Mesenchymal stem cell (in vitro differentiated cells and primary cell): ENCODE results near the gene DENND4C.

Experiments
- DNase-seq: peaks from one replicate; pipeline ENCODE4 v3.0.0-alpha.2; 2013
- H2AFZ ChIP-seq: one replicate; pipeline ENCODE4 v1.6.1; 2013; ENCODE audit warnings: low read depth, mild to moderate bottlenecking, control low read depth, inconsistent platforms, low read length, moderate library complexity
- H2AK5ac ChIP-seq: 2 replicates; pipeline ENCODE4 v1.6.1; 2013; ENCODE audit warnings: low read length, moderate library complexity, mild to moderate bottlenecking, inconsistent platforms; ENCODE audit not compliant: severe bottlenecking
- H2BK120ac ChIP-seq: one replicate; pipeline ENCODE4 v1.6.1; 2013; ENCODE audit warnings: low read depth, mild to moderate bottlenecking, inconsistent platforms, low read length, moderate library complexity
- H2BK12ac ChIP-seq, 2 experiments: one replicate each; pipeline ENCODE4 v1.6.1; 2013; ENCODE audit warnings: inconsistent platforms in 2 of 2, low read length in 2 of 2, mild to moderate bottlenecking in 2 of 2, moderate library complexity in 2 of 2, control low read depth in 1 of 2
- H2BK15ac ChIP-seq: one replicate; pipeline ENCODE4 v1.6.1; 2013; ENCODE audit warnings: mild to moderate bottlenecking, low read depth, inconsistent platforms; ENCODE audit not compliant: poor library complexity, severe bottlenecking
- H2BK5ac ChIP-seq: 2 replicates; pipeline ENCODE4 v1.6.1; 2013; ENCODE audit warnings: low read depth, mild to moderate bottlenecking, low read length, control low read depth, inconsistent platforms; ENCODE audit not compliant: poor library complexity, severe bottlenecking
- H3K14ac ChIP-seq, 2 experiments: one replicate each; pipeline ENCODE4 v1.6.1; 2013; ENCODE audit warnings: inconsistent platforms in 2 of 2, low read length in 2 of 2, control low read depth in 1 of 2, mild to moderate bottlenecking in 1 of 2, moderate library complexity in 1 of 2
- H3K18ac ChIP-seq, 2 experiments: one replicate each; pipeline ENCODE4 v1.6.1; 2013; ENCODE audit warnings: inconsistent platforms in 2 of 2, low read length in 2 of 2, control low read depth in 1 of 2, low read depth in 1 of 2, mild to moderate bottlenecking in 1 of 2
- H3K23ac ChIP-seq, 2 experiments: one replicate each; pipeline ENCODE4 v1.6.1; 2013; ENCODE audit warnings: inconsistent platforms in 2 of 2, low read length in 2 of 2, mild to moderate bottlenecking in 2 of 2, moderate library complexity in 2 of 2, control low read depth in 1 of 2
- H3K27ac ChIP-seq: 2 replicates; pipeline ENCODE4 v1.5.1; 2013; ENCODE audit warnings: mild to moderate bottlenecking, moderate library complexity, low read length, control low read depth, inconsistent platforms; ENCODE audit not compliant: poor library complexity, severe bottlenecking
- H3K27me3 ChIP-seq, 2 experiments: 2 replicates each; pipeline versions ENCODE4 v1.6.1 to v1.7.0; 2013; ENCODE audit warnings: low read length in 2 of 2, mild to moderate bottlenecking in 2 of 2, moderate library complexity in 2 of 2, control low read depth in 1 of 2, inconsistent platforms in 1 of 2; ENCODE audit not compliant: control insufficient read depth in 1 of 2, insufficient read depth in 1 of 2
- H3K36me3 ChIP-seq, 2 experiments: 2 replicates each; pipeline versions ENCODE4 v1.6.1 to v1.7.0; 2013; ENCODE audit warnings: low read length in 2 of 2, control low read depth in 1 of 2, inconsistent platforms in 1 of 2, low read depth in 1 of 2, mild to moderate bottlenecking in 1 of 2; ENCODE audit not compliant: insufficient read depth in 2 of 2, control insufficient read depth in 1 of 2
- H3K4ac ChIP-seq, 2 experiments: one replicate each; pipeline ENCODE4 v1.6.1; 2013; ENCODE audit warnings: inconsistent platforms in 2 of 2, low read length in 2 of 2, mild to moderate bottlenecking in 2 of 2, moderate library complexity in 2 of 2, control low read depth in 1 of 2, low read depth in 1 of 2
- H3K4me1 ChIP-seq: 2 replicates; pipeline ENCODE4 v1.6.1; 2013; ENCODE audit warnings: low read depth, low read length, control low read depth; ENCODE audit not compliant: control insufficient read depth, insufficient read depth
- H3K4me2 ChIP-seq: 2 replicates; pipeline ENCODE4 v1.6.1; 2013; ENCODE audit warnings: low read length, mild to moderate bottlenecking, inconsistent platforms; ENCODE audit not compliant: poor library complexity, severe bottlenecking
- H3K4me3 ChIP-seq, 2 experiments: 2 replicates each; pipeline versions ENCODE4 v1.5.1 to v1.7.0; 2013; ENCODE audit warnings: low read length in 2 of 2, mild to moderate bottlenecking in 2 of 2, control low read depth in 1 of 2, low read depth in 1 of 2; ENCODE audit not compliant: insufficient read depth in 1 of 2
- H3K79me1 ChIP-seq: replicated peaks from 2 replicates; pipeline ENCODE4 v1.6.1; 2013; ENCODE audit warnings: mild to moderate bottlenecking, control low read depth, low read length, inconsistent platforms; ENCODE audit not compliant: poor library complexity, severe bottlenecking
- H3K9ac ChIP-seq: 2 replicates; pipeline ENCODE4 v1.7.0; 2013; ENCODE audit warnings: mild to moderate bottlenecking, low read length, moderate library complexity
- H3K9me3 ChIP-seq: 2 replicates; pipeline ENCODE4 v1.7.0; 2013; ENCODE audit warnings: mild to moderate bottlenecking, low read length; ENCODE audit not compliant: control insufficient read depth
- H4K8ac ChIP-seq: one replicate; pipeline ENCODE4 v1.6.1; 2013; ENCODE audit warnings: inconsistent platforms, mild to moderate bottlenecking, low read length, moderate library complexity
- H4K91ac ChIP-seq: one replicate; pipeline ENCODE4 v1.6.1; 2013; ENCODE audit warnings: mild to moderate bottlenecking, low read length, inconsistent platforms
- WGBS: methylation state at CpG from one replicate; pipeline ENCODE4 v1.1.7; 2013; ENCODE audit warnings: mixed read lengths; 5-methylcytosine and 5-hydroxymethylcytosine counted together

DENND4C gene

DNA sequence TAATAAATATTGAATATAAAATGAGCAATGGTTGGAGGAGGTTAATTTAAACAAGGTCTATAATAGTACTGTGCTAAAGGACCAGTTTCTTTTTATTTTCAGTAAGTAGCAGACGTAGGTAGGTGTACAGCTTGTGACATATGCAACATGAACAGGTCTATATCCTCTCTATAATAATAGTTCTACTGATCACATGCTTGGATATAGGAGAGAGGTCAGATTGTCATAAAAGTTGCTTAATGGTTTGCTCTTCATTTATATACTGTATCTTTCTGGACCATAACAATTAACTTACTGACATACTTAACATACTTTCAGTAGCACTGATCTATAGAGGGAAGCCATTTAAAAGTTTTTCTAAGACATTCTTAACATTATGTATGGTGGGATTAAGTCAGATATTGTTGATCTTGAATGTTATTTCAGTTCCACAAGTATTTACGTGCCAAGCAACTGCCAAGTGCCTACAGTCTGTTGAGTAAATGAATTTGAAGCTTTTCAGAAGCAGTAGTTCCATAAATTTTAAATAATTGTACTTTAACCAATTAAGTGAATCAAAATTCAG is 68.0 kb downstream of the DENND4C start:
- no peak overlapping the region for H2BK120ac ChIP-seq
- peaks cover 6% of the 10 kb centered on the region for H3K79me1 ChIP-seq
- H3K4me2 ChIP-seq, result no peak overlapping the region
- peaks cover 8 to 89% of the 10 kb centered on the region in 2 experiments for H3K36me3 ChIP-seq
- H3K9ac ChIP-seq, result no peak overlapping the region
- H2BK5ac ChIP-seq, result no peak overlapping the region
- no peak overlapping the region for H4K91ac ChIP-seq
- H2AK5ac ChIP-seq, result no peak overlapping the region
- no peak overlapping the region for H2BK12ac ChIP-seq
- H3K4ac ChIP-seq, result no peak overlapping the region
- peak; percentile 1 for DNase-seq
- H3K27ac ChIP-seq, result no peak overlapping the region
- H2BK15ac ChIP-seq, result no peak overlapping the region
- H3K14ac ChIP-seq, result no peak overlapping the region
- no peak overlapping the region for H3K18ac ChIP-seq
- H3K23ac ChIP-seq, result no peak overlapping the region
- H2AFZ ChIP-seq, result no peak overlapping the region
- WGBS, result no CpG with 5 or more reads among the region's 2 CpGs
- no peaks in the 10 kb centered on the region for H3K9me3 ChIP-seq
- no peaks in the 10 kb centered on the region for H3K27me3 ChIP-seq
- H4K8ac ChIP-seq, result no peak overlapping the region
- H3K4me3 ChIP-seq, result no peak overlapping the region
- H3K4me1 ChIP-seq, result no peaks in the 10 kb centered on the region

DNA sequence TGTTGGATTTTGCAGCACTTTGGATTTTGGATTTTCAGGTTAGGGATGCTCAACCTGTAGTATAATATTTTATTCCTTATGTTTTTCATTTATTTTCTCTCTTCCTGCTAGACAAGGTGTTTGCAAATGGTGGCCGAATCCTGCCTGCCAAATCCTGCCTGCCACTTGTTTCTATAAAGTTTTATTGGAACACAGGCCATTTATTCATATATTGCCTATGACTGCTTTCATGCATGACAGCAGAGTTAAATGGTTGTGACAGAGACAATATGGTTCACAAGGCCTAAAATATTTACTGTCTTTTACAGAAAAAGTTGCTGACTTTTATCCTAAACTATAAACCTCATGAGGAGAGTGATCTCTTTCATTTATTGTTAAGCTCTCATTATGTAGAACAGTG is 72.7 kb downstream of the DENND4C start:
- H3K9me3 ChIP-seq, result no peaks in the 10 kb centered on the region
- H2BK15ac ChIP-seq, result no peak overlapping the region
- no peaks in the 10 kb centered on the region for H3K4me1 ChIP-seq
- no peak overlapping the region for H3K27ac ChIP-seq
- H3K79me1 ChIP-seq, result peaks cover 8% of the 10 kb centered on the region
- no peak overlapping the region for H2AFZ ChIP-seq
- H2BK120ac ChIP-seq, result no peak overlapping the region
- no peak overlapping the region for H3K4ac ChIP-seq
- H4K8ac ChIP-seq, result no peak overlapping the region
- H3K4me2 ChIP-seq, result no peak overlapping the region
- WGBS, result no CpG with 5 or more reads among the region's 1 CpG
- no peaks in the 10 kb centered on the region for H3K27me3 ChIP-seq
- no peak overlapping the region for H4K91ac ChIP-seq
- H3K36me3 ChIP-seq, result peaks cover 10 to 79% of the 10 kb centered on the region in 2 experiments
- H3K23ac ChIP-seq, result no peak overlapping the region
- H3K9ac ChIP-seq, result no peak overlapping the region
- H2BK12ac ChIP-seq, result no peak overlapping the region
- H3K14ac ChIP-seq, result no peak overlapping the region
- DNase-seq, result no peak
- H2BK5ac ChIP-seq, result no peak overlapping the region
- no peak overlapping the region for H3K18ac ChIP-seq
- H2AK5ac ChIP-seq, result no peak overlapping the region
- no peak overlapping the region for H3K4me3 ChIP-seq

DNA sequence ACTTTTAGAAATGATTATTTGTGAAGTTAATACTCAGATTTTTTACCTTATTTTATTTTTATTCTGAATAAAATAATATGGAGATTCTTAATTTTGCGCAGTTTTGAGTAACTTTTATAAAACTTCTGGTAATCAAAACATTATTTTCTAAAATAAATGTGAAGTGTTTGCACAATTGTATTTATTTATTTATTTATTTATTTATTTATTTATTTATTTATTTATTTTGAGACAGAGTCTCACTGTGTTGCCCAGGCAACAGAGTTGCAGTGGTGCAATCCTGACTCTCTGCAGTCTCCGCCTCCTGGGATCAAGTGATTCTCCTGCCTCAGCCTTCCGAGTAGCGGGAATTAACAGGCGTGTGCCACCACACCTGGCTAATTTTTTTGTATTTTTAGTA is 76.1 kb downstream of the DENND4C start:
- peaks cover 5 to 53% of the 10 kb centered on the region in 2 experiments for H3K36me3 ChIP-seq
- WGBS, result 100% methylated on average over 4 of the region's 5 CpGs
- H3K9ac ChIP-seq, result no peak overlapping the region
- H3K4me3 ChIP-seq, result no peak overlapping the region
- no peak overlapping the region for H3K27ac ChIP-seq
- no peak overlapping the region for H3K18ac ChIP-seq
- H2BK120ac ChIP-seq, result no peak overlapping the region
- H2BK12ac ChIP-seq, result no peak overlapping the region
- H2BK15ac ChIP-seq, result no peak overlapping the region
- H3K9me3 ChIP-seq, result no peaks in the 10 kb centered on the region
- no peak overlapping the region for H3K14ac ChIP-seq
- H4K91ac ChIP-seq, result no peak overlapping the region
- peaks cover 9% of the 10 kb centered on the region for H3K79me1 ChIP-seq
- H4K8ac ChIP-seq, result no peak overlapping the region
- no peak overlapping the region for H3K4me2 ChIP-seq
- H2AK5ac ChIP-seq, result no peak overlapping the region
- H3K4ac ChIP-seq, result no peak overlapping the region
- H2AFZ ChIP-seq, result no peak overlapping the region
- H3K4me1 ChIP-seq, result no peaks in the 10 kb centered on the region
- H2BK5ac ChIP-seq, result no peak overlapping the region
- H3K27me3 ChIP-seq, result no peaks in the 10 kb centered on the region
- no peak overlapping the region for H3K23ac ChIP-seq
- peak; percentile 6 for DNase-seq

DNA sequence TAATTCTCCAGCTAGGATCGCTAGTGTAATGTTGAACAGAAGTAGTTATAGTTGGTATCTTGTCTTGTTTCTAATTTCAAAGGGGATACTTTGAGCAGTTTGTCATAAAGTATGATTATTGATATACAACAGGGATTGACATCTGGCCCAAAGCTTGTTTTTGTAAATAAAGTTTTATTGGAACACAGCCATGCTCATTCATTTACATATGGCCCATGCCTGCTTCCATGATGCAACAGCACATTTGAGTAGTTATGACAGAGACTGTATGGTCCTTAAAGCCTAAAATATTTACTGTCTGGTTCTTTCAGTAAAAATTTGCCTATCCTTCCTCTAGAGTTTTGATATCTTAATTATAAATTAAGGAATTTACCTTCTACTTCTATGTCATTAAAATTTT is 79.8 kb downstream of the DENND4C start:
- Histone ChIP-seq H2BK12ac (no peak overlapping the region), H4K91ac (no peak overlapping the region), H3K23ac (no peak overlapping the region), H3K4me3 (no peak overlapping the region), H3K36me3 (peaks cover 2 to 32% of the 10 kb centered on the region in 2 experiments), H2BK15ac (no peak overlapping the region), H3K27ac (no peak overlapping the region), H2AK5ac (no peak overlapping the region), H3K4ac (no peak overlapping the region), H3K4me1 (no peaks in the 10 kb centered on the region), H2BK5ac (no peak overlapping the region), H2BK120ac (no peak overlapping the region), H3K9ac (no peak overlapping the region), H2AFZ (no peak overlapping the region), H3K18ac (no peak overlapping the region), H3K27me3 (no peaks in the 10 kb centered on the region), H3K4me2 (no peak overlapping the region), H4K8ac (no peak overlapping the region), H3K9me3 (no peaks in the 10 kb centered on the region), H3K14ac (no peak overlapping the region), H3K79me1 (peaks cover 9% of the 10 kb centered on the region)
- DNase-seq, result no peak
- WGBS, result 100% methylated on average over 1 of the region's 1 CpG
